Smooth muscle cell of bladder (primary cell): ENCODE measurements around the gene DSG2. TPM values are rescaled to one million over a fixed set of nuclear protein-coding genes. Genes with fewer than 3 reads are reported as not detected.

Experiments
- total RNA-seq: library from RNA; depleted of rRNA; stranded (reverse); fragments of >200 nt; gene quantifications from 2 replicates; pipeline ENCODE4 v1.2.3, GENCODE V29; 2014

Gene DSG2
- total RNA-seq, result 2.3 and 23.3 TPM in 2 replicates

GRCh38 chr18:31497836-31498573 is at the start of gene DSG2:
TSS of gene DSG2 (plus strand) at chr18:31498177. CDS start at chr18:31498252, 75 bp downstream.

GRCh38 chr18:31591628-31592027 is 93.7 kb downstream of the DSG2 start, which contains the start of gene TTR:
TSS of gene TTR (plus strand) at chr18:31591877. CDS start at chr18:31591903, 26 bp downstream.

Other genes starting within 250 kb of the DSG2 start
- not detected in 2 replicates for gene DSG1, start 180.0 kb upstream of the DSG2 start, total RNA-seq
- not detected in 2 replicates for gene DSG4, start 121.4 kb upstream of the DSG2 start, total RNA-seq
- under 0.01 and 0.28 TPM in 2 replicates for gene DSG3, start 50.4 kb upstream of the DSG2 start, total RNA-seq
- not detected in 2 replicates for gene TTR, start 93.7 kb downstream of the DSG2 start, total RNA-seq
- 1.4 and 2.5 TPM in 2 replicates for gene B4GALT6, start 186.4 kb downstream of the DSG2 start, total RNA-seq